T-cell (primary cell): ENCODE data around the gene FOXO3. TPM values are rescaled to one million over a fixed set of nuclear protein-coding genes. Genes with fewer than 3 reads are reported as not detected.

Source experiments
- ATAC-seq, 4 experiments: fragments of 200-7000 bp in 3 of 4; fragments of 150-1000 bp in 1 of 4; cut with Tn5 transposase; replicated peaks in 1 of 4; 1 replicate in 3 of 4; 2 replicates in 1 of 4; pipeline ENCODE4 v1.10.0; 2021; ENCODE audit warnings: moderate library complexity in 3 of 4, mild to moderate bottlenecking in 2 of 4, moderate number of reproducible peaks in 1 of 4
- CTCF ChIA-PET, 2 donors: fragments of 300-600 bp; sonication (Branson Sonifier 250); formaldehyde crosslinking; loops; one replicate each; lab custom pipeline; 2022; ENCODE audit warnings: antibody characterized with exemption in 2 of 2; lab: Charles Lee
- POLR2A ChIA-PET, 2 donors: fragments of 300-600 bp; sonication (Branson Sonifier 250); formaldehyde crosslinking; loops; one replicate each; lab custom pipeline; 2022; ENCODE audit warnings: antibody characterized with exemption in 2 of 2; lab: Charles Lee
- DNase-seq, 35 experiments: peaks; one replicate each; pipeline versions ENCODE4 v3.0.0 to v3.0.0-alpha.2; 2013 to 2023
- H3K27ac ChIP-seq: one replicate; pipeline ENCODE4 v1.5.1; 2013; ENCODE audit warnings: low read length
- H3K27me3 ChIP-seq, 2 experiments: replicated peaks in 1 of 2; 1 replicate in 1 of 2; 2 replicates in 1 of 2; pipeline versions ENCODE4 v1.6.1 to v1.7.0; 2013; ENCODE audit warnings: low read length in 1 of 2, mixed read lengths in 1 of 2; ENCODE audit not compliant: control insufficient read depth in 2 of 2, insufficient read depth in 2 of 2; ENCODE audit errors: extremely low read depth in 1 of 2
- H3K36me3 ChIP-seq, 2 donors: 1 replicate in 1 of 2; 2 replicates in 1 of 2; pipeline versions ENCODE4 v1.6.1 to v1.7.0; 2013; ENCODE audit warnings: low read length in 1 of 2; ENCODE audit not compliant: control insufficient read depth in 2 of 2, insufficient read depth in 1 of 2; ENCODE audit errors: extremely low read depth in 1 of 2
- H3K4me1 ChIP-seq, 2 experiments: 1 replicate in 1 of 2; 2 replicates in 1 of 2; pipeline versions ENCODE4 v1.6.1 to v1.7.0; 2013; ENCODE audit warnings: low read length in 2 of 2, mixed read lengths in 1 of 2; ENCODE audit not compliant: insufficient read depth in 2 of 2, control insufficient read depth in 1 of 2; ENCODE audit errors: extremely low read depth in 1 of 2
- H3K4me3 ChIP-seq, 2 donors: 1 replicate in 1 of 2; 2 replicates in 1 of 2; pipeline versions ENCODE4 v1.5.1 to v1.7.0; 2013; ENCODE audit warnings: mild to moderate bottlenecking in 2 of 2, low read length in 1 of 2, moderate library complexity in 1 of 2; ENCODE audit not compliant: control insufficient read depth in 1 of 2; ENCODE audit errors: extremely low read depth in 1 of 2
- H3K9me3 ChIP-seq: 2 replicates; pipeline ENCODE4 v1.7.0; 2013
- H3K27ac Mint-ChIP-seq, 2 donors: one replicate each; pipeline ENCODE4 v1.8.0; 2020 to 2021; ENCODE audit warnings: mild to moderate bottlenecking in 2 of 2, mixed read lengths in 2 of 2
- H3K27me3 Mint-ChIP-seq, 2 donors: one replicate each; pipeline ENCODE4 v1.8.0; 2021 to 2022; ENCODE audit warnings: mixed read lengths in 2 of 2
- H3K36me3 Mint-ChIP-seq: one replicate; pipeline ENCODE4 v1.8.0; 2021; ENCODE audit warnings: mixed read lengths
- H3K4me1 Mint-ChIP-seq, 3 donors: one replicate each; pipeline ENCODE4 v1.8.0; 2020 to 2022; ENCODE audit warnings: mixed read lengths in 3 of 3, mild to moderate bottlenecking in 1 of 3
- H3K4me3 Mint-ChIP-seq, 3 donors: one replicate each; pipeline ENCODE4 v1.8.0; 2020 to 2022; ENCODE audit warnings: mild to moderate bottlenecking in 3 of 3, mixed read lengths in 3 of 3, moderate library complexity in 3 of 3
- H3K9me3 Mint-ChIP-seq, 3 donors: one replicate each; pipeline ENCODE4 v1.8.0; 2020 to 2022; ENCODE audit warnings: mixed read lengths in 3 of 3
- WGBS: methylation state at CpG from one replicate; pipeline ENCODE4 v1.1.5; 2013; ENCODE audit warnings: missing lambda C conversion rate; ENCODE audit not compliant: insufficient coverage; 5-methylcytosine and 5-hydroxymethylcytosine counted together
- total RNA-seq, 35 experiments: library from RNA in 6 of 35; stranded (reverse) in 6 of 35; fragments of 120-200 nt in 1 of 35; gene quantifications; one replicate each; pipeline versions ENCODE4 v1.2.1 to v1.2.4 and lab custom pipeline; 2013 to 2026

Gene FOXO3
- total RNA-seq, 5 donors from 2014 or later (not counting 1 experiment from before 2014, with no cell fraction given) = 21.5 to 26.2 (median 22.2) TPM

DNA sequence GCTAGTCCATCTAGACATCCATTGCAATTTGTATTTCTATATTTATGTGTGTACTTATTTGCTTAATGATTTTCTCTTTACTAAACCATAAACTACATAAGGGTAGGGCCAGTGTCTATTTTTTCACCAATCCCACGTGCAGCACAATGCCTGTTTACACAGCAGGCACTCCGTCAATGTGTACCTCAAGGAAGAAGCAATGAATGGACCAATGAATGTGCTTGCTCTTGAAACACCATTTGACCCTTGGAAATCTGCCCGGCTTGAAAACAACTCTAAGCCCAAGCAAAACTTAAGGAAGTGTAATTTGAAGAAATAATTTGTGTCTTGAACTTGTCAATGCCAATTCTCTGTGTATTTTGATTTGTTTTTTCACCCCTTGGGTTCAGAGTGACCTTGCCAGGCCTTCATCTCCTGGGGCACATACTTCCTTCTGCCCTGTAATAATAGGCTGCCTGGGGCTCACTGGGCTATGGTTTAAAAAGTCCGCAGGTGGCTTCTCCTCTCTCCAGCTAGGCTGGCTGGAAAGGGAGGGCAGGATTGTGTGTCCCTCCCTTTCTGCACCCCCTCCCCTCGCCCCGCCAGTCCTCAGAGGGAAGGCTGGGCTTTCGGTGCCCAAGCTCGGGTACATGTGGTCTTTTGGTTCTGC is 146.7 kb downstream of the FOXO3 start:
- H3K4me3 Mint-ChIP-seq = no peak overlapping the region
- H3K27me3 Mint-ChIP-seq = no peaks in the 10 kb centered on the region
- WGBS = 100% methylated on average over 3 of the region's 8 CpGs
- H3K4me1 ChIP-seq = no peaks in the 10 kb centered on the region
- no peaks in the 10 kb centered on the region for H3K36me3 Mint-ChIP-seq
- ChIA-PET CTCF (no interaction called here), POLR2A (no interaction called here)
- no peaks in the 10 kb centered on the region for H3K27me3 ChIP-seq
- no peaks in the 10 kb centered on the region for H3K4me1 Mint-ChIP-seq
- no peak overlapping the region for H3K27ac Mint-ChIP-seq
- H3K27ac ChIP-seq = no peak overlapping the region
- H3K36me3 ChIP-seq = no peaks in the 10 kb centered on the region
- ATAC-seq (no peak), DNase-seq (no peak)
- H3K9me3 Mint-ChIP-seq = peaks cover 0 to 10% (median 6%) of the 10 kb centered on the region in 3 donors
- H3K4me3 ChIP-seq = no peak overlapping the region
- no peaks in the 10 kb centered on the region for H3K9me3 ChIP-seq

GRCh38 chr6:108710030-108710429 is 149.3 kb downstream of the FOXO3 start:
- no peak overlapping the region for H3K4me3 ChIP-seq
- no peaks in the 10 kb centered on the region for H3K36me3 ChIP-seq
- ChIA-PET POLR2A (no interaction called here), CTCF (no interaction called here)
- no peaks in the 10 kb centered on the region for H3K27me3 ChIP-seq
- no peaks in the 10 kb centered on the region for H3K9me3 ChIP-seq
- no peak overlapping the region for H3K27ac ChIP-seq
- H3K4me1 Mint-ChIP-seq = peaks cover 0 to 19% (median 16%) of the 10 kb centered on the region in 3 donors
- no peak overlapping the region for H3K4me3 Mint-ChIP-seq
- H3K4me1 ChIP-seq = peaks cover 12 to 13% of the 10 kb centered on the region in 2 experiments
- no peak overlapping the region for H3K27ac Mint-ChIP-seq
- no peaks in the 10 kb centered on the region for H3K27me3 Mint-ChIP-seq
- H3K36me3 Mint-ChIP-seq = no peaks in the 10 kb centered on the region
- no CpG with 5 or more reads among the region's 4 CpGs for WGBS
- no peaks in the 10 kb centered on the region for H3K9me3 Mint-ChIP-seq
- DNase-seq = no peak
- ATAC-seq = no peak

- POLR2A ChIA-PET = no interaction called here
- Histone ChIP-seq H3K27me3 (no peaks in the 10 kb centered on the region), H3K9me3 (no peaks in the 10 kb centered on the region), H3K27ac (no peak overlapping the region), H3K36me3 (no peaks in the 10 kb centered on the region), H3K4me3 (no peak overlapping the region), H3K4me1 (peaks cover 17% of the 10 kb centered on the region in 2 experiments)
- no peaks in the 10 kb centered on the region for H3K36me3 Mint-ChIP-seq
- CTCF ChIA-PET = no interaction called here
- no peaks in the 10 kb centered on the region for H3K9me3 Mint-ChIP-seq
- H3K4me1 Mint-ChIP-seq = peaks cover 0 to 24% (median 21%) of the 10 kb centered on the region in 3 donors
- H3K4me3 Mint-ChIP-seq = no peak overlapping the region
- H3K27me3 Mint-ChIP-seq = no peaks in the 10 kb centered on the region
- WGBS = 100% methylated on average over 3 of the region's 7 CpGs
- DNase-seq (no peak), ATAC-seq (no peak)
- no peak overlapping the region for H3K27ac Mint-ChIP-seq
These were observed 149.8 kb downstream of the FOXO3 start for GRCh38 chr6:108710551-108710950.

DNA sequence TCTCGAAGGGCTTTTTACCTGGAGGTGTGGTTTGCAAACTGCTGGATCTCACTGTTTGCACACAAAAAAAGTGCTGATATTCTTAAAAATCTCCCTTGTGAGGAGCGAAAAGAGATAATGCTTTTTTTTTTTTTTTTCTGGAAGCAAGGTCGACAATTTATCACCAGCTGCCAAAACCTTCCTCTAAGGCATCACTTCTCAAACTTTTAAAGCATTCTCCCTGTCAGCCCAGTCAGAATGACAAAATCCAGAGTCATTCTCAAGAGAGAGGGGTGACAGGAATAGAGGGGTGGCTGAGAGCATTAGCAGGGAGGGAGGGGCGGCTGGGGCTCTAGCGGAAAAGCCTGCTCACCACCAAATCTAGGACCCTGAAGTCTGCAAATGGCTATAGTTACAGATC is 150.4 kb downstream of the FOXO3 start:
- ATAC-seq (no peak), DNase-seq (no peak)
- Histone ChIP-seq H3K4me1 (peaks cover 19 to 20% of the 10 kb centered on the region in 2 experiments), H3K36me3 (no peaks in the 10 kb centered on the region), H3K9me3 (no peaks in the 10 kb centered on the region), H3K27me3 (no peaks in the 10 kb centered on the region), H3K27ac (no peak overlapping the region), H3K4me3 (no peak overlapping the region)
- WGBS = no CpG with 5 or more reads among the region's 5 CpGs
- no peak overlapping the region for H3K4me3 Mint-ChIP-seq
- H3K4me1 Mint-ChIP-seq = peaks cover 0 to 29% (median 24%) of the 10 kb centered on the region in 3 donors
- H3K27me3 Mint-ChIP-seq = no peaks in the 10 kb centered on the region
- CTCF ChIA-PET = no interaction called here
- H3K36me3 Mint-ChIP-seq = no peaks in the 10 kb centered on the region
- no peaks in the 10 kb centered on the region for H3K9me3 Mint-ChIP-seq
- POLR2A ChIA-PET = interaction anchor here in 1 of 2 donors (0.7 kb wide), 1 partner anchor 353 kb away, joined by 4 read pairs; no protein-coding TSS in a partner anchor
- H3K27ac Mint-ChIP-seq = no peak overlapping the region

DNA sequence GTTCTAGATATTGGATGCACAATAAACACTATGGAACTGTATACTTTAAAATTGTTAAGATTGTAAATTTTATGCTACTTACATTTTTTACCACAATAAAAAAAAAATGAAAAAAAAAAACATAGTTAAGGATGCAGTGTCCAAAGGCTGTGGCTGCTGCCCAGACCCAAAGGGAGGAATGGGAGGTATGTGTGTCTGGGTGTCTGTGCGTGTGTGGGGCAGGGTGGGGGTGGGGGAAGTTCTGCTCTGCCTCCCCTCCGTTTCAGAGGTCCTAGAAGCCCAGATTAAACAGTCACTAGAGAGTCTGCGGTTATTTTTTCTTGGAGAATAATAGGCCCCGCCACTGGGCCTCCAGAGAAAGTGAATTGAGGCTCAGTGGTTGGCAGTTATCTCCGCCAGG is 151.1 kb downstream of the FOXO3 start:
- DNase-seq (no peak), ATAC-seq (no peak)
- no peak overlapping the region for H3K27ac Mint-ChIP-seq
- WGBS = 70% methylated on average over 2 of the region's 5 CpGs
- Histone ChIP-seq H3K4me1 (peaks cover 19 to 20% of the 10 kb centered on the region in 2 experiments), H3K9me3 (no peaks in the 10 kb centered on the region), H3K4me3 (no peak overlapping the region), H3K36me3 (no peaks in the 10 kb centered on the region), H3K27ac (no peak overlapping the region), H3K27me3 (no peaks in the 10 kb centered on the region)
- peaks cover 0 to 29% (median 24%) of the 10 kb centered on the region in 3 donors for H3K4me1 Mint-ChIP-seq
- H3K27me3 Mint-ChIP-seq = no peaks in the 10 kb centered on the region
- no peaks in the 10 kb centered on the region for H3K9me3 Mint-ChIP-seq
- ChIA-PET CTCF (no interaction called here), POLR2A (no interaction called here)
- no peaks in the 10 kb centered on the region for H3K36me3 Mint-ChIP-seq
- H3K4me3 Mint-ChIP-seq = no peak overlapping the region

DNA sequence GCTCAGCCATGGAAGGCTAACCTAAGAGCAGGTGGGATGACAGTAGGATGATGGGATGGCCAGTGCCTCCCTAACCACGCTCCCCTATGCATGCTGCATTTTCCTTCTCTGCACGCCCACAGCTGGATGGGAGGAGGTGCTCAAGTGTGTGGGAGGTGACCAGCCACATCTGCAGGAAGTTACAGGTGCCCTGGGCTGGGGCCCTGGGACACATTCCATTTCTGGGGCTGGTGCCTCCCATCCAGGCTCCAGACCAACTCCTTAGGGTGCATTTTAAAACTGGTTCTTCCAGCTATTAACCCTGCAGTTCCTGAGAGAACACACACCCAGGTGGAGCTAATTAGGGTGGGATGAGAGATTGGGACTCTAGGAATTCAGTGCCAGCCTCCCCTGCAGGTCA is 152.2 kb downstream of the FOXO3 start:
- ChIA-PET CTCF (no interaction called here), POLR2A (no interaction called here)
- Mint-ChIP-seq H3K4me3 (no peak overlapping the region), H3K27me3 (no peaks in the 10 kb centered on the region), H3K27ac (no peak overlapping the region), H3K9me3 (no peaks in the 10 kb centered on the region), H3K36me3 (no peaks in the 10 kb centered on the region), H3K4me1 (peaks cover 0 to 29% (median 24%) of the 10 kb centered on the region in 3 donors)
- ATAC-seq (no peak), DNase-seq (no peak)
- Histone ChIP-seq H3K4me3 (no peak overlapping the region), H3K27me3 (no peaks in the 10 kb centered on the region), H3K27ac (no peak overlapping the region), H3K36me3 (no peaks in the 10 kb centered on the region), H3K4me1 (peaks cover 19 to 20% of the 10 kb centered on the region in 2 experiments), H3K9me3 (no peaks in the 10 kb centered on the region)
- no CpG with 5 or more reads among the region's 2 CpGs for whole genome bisulfite sequencing
